Measurements from ENCODE around the gene USP6NL. TPM values are rescaled to one million over a fixed set of nuclear protein-coding genes. Genes with fewer than 3 reads are reported as not detected.

Gene USP6NL
- 37.0 and 39.1 TPM in 2 replicates for total RNA-seq (2013; cell fraction: nucleolus; rRNA removed)
- total RNA-seq (2014; rRNA removed) = 25.8 and 32.1 TPM in 2 replicates
- 21.7 and 22.2 TPM in 2 replicates for total RNA-seq (2014; rRNA removed; fragmentation: Illumina TruSeq; extraction: Trizol)
- total RNA-seq (2021) = 25.0 and 27.7 TPM in 2 replicates
- 10.1 TPM for polyA plus RNA-seq (2011; ENCODE audit: low read depth)
- 12.1 and 13.3 TPM in 2 replicates for polyA plus RNA-seq (2011; rRNA removed)
- 8.0 and 9.9 TPM in 2 replicates for polyA plus RNA-seq (2011; cell fraction: cytosol; rRNA removed)
- polyA plus RNA-seq (2011; cell fraction: nucleus; rRNA removed) = 9.6 and 12.0 TPM in 2 replicates
- polyA plus RNA-seq (2012) = 14.8 and 19.1 TPM in 2 replicates
- 22.5 and 24.0 TPM in 2 replicates for polyA plus RNA-seq (2014; fragmentation: Illumina TruSeq; extraction: Trizol)
- polyA plus RNA-seq (2014; fragmentation: Nextera tagmentation; extraction: Ambion mirVana) = 1 to 10 TPM; 4.0 to 6.5 TPM
- polyA plus RNA-seq (2014; rRNA removed) = 19.2 and 21.5 TPM in 2 replicates
- polyA plus RNA-seq (2016; fragmentation: Nextera tagmentation; extraction: Ambion mirVana) = 10 to 100 TPM; 12.5 to 14.9 TPM
- 12.3 and 14.9 TPM in 2 replicates for polyA minus RNA-seq (2011; rRNA and poly(A)+ RNA removed)
- polyA minus RNA-seq (2011; cell fraction: cytosol; rRNA and poly(A)+ RNA removed) = 4.0 and 5.9 TPM in 2 replicates
- 11.1 and 21.9 TPM in 2 replicates for polyA minus RNA-seq (2011; cell fraction: nucleus; rRNA and poly(A)+ RNA removed)
- Bru-seq, nascent RNA = percentile 70 among the genes with signal in this experiment
- BruChase-seq, experiment 1, labeled RNA remaining after a 6-hour chase = percentile 53 among the genes with signal in this experiment
- percentile 59 among the genes with signal in this experiment for BruChase-seq, experiment 2, labeled RNA remaining after a 2-hour chase
- long read RNA-seq, experiment 1, partial matches to known transcripts = 0 of 1 reads
- long read RNA-seq, experiment 1, other reads (novel, unspliced or antisense) = 1 of 1 reads
- long read RNA-seq, experiment 2, transcript USP6NL-204 (3 exons, 1,823 nt) = major isoform, 7 of 17 reads
- long read RNA-seq, experiment 2, partial matches to known transcripts = 2 of 17 reads
- long read RNA-seq, experiment 2, other reads (novel, unspliced or antisense) = 8 of 17 reads

DNA sequence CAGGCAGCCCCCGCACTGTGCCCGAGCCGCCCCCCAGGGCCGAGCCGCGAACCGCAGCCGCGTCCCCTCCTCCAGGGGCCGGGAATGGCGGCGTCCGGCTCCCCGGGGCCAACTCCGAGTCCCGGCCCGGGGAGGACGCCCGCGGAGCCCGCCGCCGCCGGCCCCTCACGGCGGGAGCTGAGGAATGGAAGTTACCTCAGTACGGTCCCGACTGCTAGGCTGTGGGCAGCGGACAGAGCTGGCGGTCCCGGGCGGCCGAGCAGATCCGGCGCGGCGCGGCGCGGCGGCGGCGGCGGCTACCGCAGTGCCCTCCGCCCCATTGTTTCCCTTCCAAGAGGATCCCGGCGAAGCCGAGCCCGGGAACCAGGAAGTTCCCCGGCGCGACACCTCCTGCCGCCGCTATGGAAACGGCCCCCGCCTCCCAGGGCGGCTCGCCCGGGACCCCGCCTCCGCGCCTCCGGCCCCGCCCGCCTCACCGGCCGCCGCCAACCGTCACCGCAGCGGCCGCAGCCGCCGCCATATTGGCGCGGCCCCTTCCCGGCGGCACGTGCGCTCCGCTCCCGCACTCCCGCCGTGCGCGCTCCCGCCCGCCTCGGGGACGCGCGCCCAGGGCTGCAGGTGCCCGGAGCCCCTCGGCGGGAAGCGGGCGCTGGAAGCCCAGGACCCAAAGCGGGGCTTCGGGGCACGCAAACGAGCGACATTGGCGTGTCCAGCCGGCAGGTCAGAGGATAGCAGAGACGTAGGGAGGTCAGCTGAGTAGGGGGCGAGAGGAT is at the start of gene USP6NL:
Gene USP6NL (minus strand): TSS at position 403 of the 773 bp plus-strand sequence. CDS start 14,016 bp downstream, outside the sequence.
- peak within 1 kb of the TSS; percentile 92 for H3K9ac ChIP-seq (ENCODE audit: control insufficient read depth, insufficient read depth, low read length)
- no peaks in the 10 kb centered on the region for H4K20me1 ChIP-seq (ENCODE audit: control insufficient read depth, insufficient read depth)
- in situ Hi-C loops (cut with MboI) (no loop called here), intact Hi-C loops (cut with micrococcal nuclease; ENCODE audit: unreplicated experiment) (no loop called here)
- RAD21 ChIA-PET (ENCODE audit: unreplicated experiment) = interaction anchor here (0.7 to 1.5 kb wide), 5 partner anchors 9 to 88 kb away, joined by 3 to 5 read pairs (median 4); no protein-coding TSS in a partner anchor
- no peak for FAIRE-seq
- BruUV-seq (replicated peaks) = no TSS peak
- peak within 1 kb of the TSS; percentile 98 for H3K4me3 ChIP-seq
- peaks cover 50% of the 10 kb centered on the region for H3K79me2 ChIP-seq (ENCODE audit: control insufficient read depth, insufficient read depth, low read length)
- H3K4me1 ChIP-seq (ENCODE audit: control insufficient read depth, insufficient read depth, low read length) = peaks cover 10% of the 10 kb centered on the region
- POLR2A ChIA-PET = interaction anchor here (0.5 to 4.2 kb wide), 5 partner anchors 18 to 88 kb away, joined by 3 to 12 read pairs (median 3); no protein-coding TSS in a partner anchor
- no peaks in the 10 kb centered on the region for H3K27me3 ChIP-seq (replicated peaks in 1 of 2; ENCODE audit: control insufficient read depth in 2 of 2, insufficient read depth in 2 of 2, low read length in 1 of 2)
- peak within 1 kb of the TSS; percentile 68 for H2AFZ ChIP-seq (ENCODE audit: control insufficient read depth, low read depth, low read length)
- SMC1A ChIA-PET (ENCODE audit: uncharacterized antibody, unreplicated experiment) = interaction anchor here (0.5 to 2.6 kb wide), 12 partner anchors 9 to 116 kb away, joined by 3 to 19 read pairs (median 4); no protein-coding TSS in a partner anchor
- ATAC-seq = peak; percentile 54
- peak within 1 kb of the TSS; percentile 98 for H3K4me2 ChIP-seq (ENCODE audit: control insufficient read depth, insufficient read depth)
- H3K36me3 ChIP-seq (ENCODE audit: control insufficient read depth in 2 of 2, insufficient read depth in 2 of 2, low read length in 1 of 2) = no peaks in the 10 kb centered on the region
- H3K9me3 ChIP-seq (replicated peaks; ENCODE audit: control insufficient read depth, insufficient read depth, low read length) = peaks cover 1% of the 10 kb centered on the region; the same call in 1 of the 3 replicates
- WGBS (ENCODE audit: insufficient coverage, insufficient replicate concordance, low lambda C conversion rate, missing lambda C conversion rate) = 1% methylated on average over 89 of the region's 107 CpGs
- no peak for DNase-seq (ENCODE audit: low read depth, low spot score)
- CTCF ChIA-PET = interaction anchor here (0.6 to 1.6 kb wide), 6 partner anchors 33 to 359 kb away, joined by 3 to 6 read pairs (median 3); no protein-coding TSS in a partner anchor
- peak within 1 kb of the TSS; percentile 91 for H3K27ac ChIP-seq (ENCODE audit: control insufficient read depth, insufficient read depth)
- TF ChIP-seq EP300 (IDR thresholded peaks at IDR 0.05; ENCODE audit: borderline replicate concordance in 1 of 2, control insufficient read depth in 1 of 2, low read depth in 2 of 2, low read length in 2 of 2) (peak in 1 of 2 experiments; percentile 36; a peak in 1 of 4 replicates), ZSCAN29 (IDR thresholded peaks at IDR 0.05) (peak; percentile 58; the same call in 1 of the 2 replicates), TCF12 (IDR thresholded peaks at IDR 0.05; ENCODE audit: low read depth, low read length) (0 out of 2 replicates have a peak, but pooled peaks have one; percentile 24), NR2F1 (conservative IDR thresholded peaks at IDR 0.05) (peak; percentile 53), YY1 (IDR thresholded peaks at IDR 0.05; ENCODE audit: low read depth, low read length) (peak; percentile 97), RUNX3 (IDR thresholded peaks at IDR 0.05; ENCODE audit: low read length) (peak; percentile 84), SMARCA5 (IDR thresholded peaks at IDR 0.05) (0 out of 2 replicates have a peak, but pooled peaks have one; percentile 20), SPI1 (IDR thresholded peaks at IDR 0.05; ENCODE audit: borderline replicate concordance, insufficient read depth, low read depth, low read length) (no peak), POLR2A (IDR thresholded peaks at IDR 0.05; ENCODE audit: low read depth, low read length) (peak; percentile 74), NFYA (IDR thresholded peaks at IDR 0.05; ENCODE audit: borderline replicate concordance, low read depth, low read length) (no peak), PML (IDR thresholded peaks at IDR 0.05; ENCODE audit: low read length) (peak; percentile 62; the same call in 1 of the 2 replicates), DPF2 (IDR thresholded peaks at IDR 0.05) (peak; percentile 86)
- TF ChIP-seq, protein P1, sequence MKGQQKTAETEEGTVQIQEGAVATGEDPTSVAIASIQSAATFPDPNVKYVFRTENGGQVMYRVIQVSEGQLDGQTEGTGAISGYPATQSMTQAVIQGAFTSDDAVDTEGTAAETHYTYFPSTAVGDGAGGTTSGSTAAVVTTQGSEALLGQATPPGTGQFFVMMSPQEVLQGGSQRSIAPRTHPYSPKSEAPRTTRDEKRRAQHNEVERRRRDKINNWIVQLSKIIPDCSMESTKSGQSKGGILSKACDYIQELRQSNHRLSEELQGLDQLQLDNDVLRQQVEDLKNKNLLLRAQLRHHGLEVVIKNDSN (IDR thresholded peaks at IDR 0.05; ENCODE audit: borderline replicate concordance, extremely low read length, insufficient read depth, low read depth, low read length) = peak; percentile 60
- TF ChIP-seq, protein P2, sequence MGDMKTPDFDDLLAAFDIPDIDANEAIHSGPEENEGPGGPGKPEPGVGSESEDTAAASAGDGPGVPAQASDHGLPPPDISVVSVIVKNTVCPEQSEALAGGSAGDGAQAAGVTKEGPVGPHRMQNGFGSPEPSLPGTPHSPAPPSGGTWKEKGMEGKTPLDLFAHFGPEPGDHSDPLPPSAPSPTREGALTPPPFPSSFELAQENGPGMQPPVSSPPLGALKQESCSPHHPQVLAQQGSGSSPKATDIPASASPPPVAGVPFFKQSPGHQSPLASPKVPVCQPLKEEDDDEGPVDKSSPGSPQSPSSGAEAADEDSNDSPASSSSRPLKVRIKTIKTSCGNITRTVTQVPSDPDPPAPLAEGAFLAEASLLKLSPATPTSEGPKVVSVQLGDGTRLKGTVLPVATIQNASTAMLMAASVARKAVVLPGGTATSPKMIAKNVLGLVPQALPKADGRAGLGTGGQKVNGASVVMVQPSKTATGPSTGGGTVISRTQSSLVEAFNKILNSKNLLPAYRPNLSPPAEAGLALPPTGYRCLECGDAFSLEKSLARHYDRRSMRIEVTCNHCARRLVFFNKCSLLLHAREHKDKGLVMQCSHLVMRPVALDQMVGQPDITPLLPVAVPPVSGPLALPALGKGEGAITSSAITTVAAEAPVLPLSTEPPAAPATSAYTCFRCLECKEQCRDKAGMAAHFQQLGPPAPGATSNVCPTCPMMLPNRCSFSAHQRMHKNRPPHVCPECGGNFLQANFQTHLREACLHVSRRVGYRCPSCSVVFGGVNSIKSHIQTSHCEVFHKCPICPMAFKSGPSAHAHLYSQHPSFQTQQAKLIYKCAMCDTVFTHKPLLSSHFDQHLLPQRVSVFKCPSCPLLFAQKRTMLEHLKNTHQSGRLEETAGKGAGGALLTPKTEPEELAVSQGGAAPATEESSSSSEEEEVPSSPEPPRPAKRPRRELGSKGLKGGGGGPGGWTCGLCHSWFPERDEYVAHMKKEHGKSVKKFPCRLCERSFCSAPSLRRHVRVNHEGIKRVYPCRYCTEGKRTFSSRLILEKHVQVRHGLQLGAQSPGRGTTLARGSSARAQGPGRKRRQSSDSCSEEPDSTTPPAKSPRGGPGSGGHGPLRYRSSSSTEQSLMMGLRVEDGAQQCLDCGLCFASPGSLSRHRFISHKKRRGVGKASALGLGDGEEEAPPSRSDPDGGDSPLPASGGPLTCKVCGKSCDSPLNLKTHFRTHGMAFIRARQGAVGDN (IDR thresholded peaks at IDR 0.05) = peak; percentile 65

Measured in GM12878 (cell line).